K562 (cell line): ENCODE data around the gene NUTF2. TPM values are rescaled to one million over a fixed set of nuclear protein-coding genes. Genes with fewer than 3 reads are reported as not detected.

ENCODE experiments used
- ARID4B ChIP-seq: sonication (generic); formaldehyde crosslinking; IDR thresholded peaks from 2 replicates; pipeline ENCODE4 v1.8.0; 2022; ENCODE audit warnings: mild to moderate bottlenecking, missing genetic modification reagents
- CTBP1 ChIP-seq: fragments of 450-650 bp; IDR thresholded peaks from 2 replicates; pipeline ENCODE4 v1.6.1; 2016; ENCODE audit warnings: borderline replicate concordance
- FOXP1 ChIP-seq: sonication (generic); formaldehyde crosslinking; IDR thresholded peaks from 2 replicates; pipeline ENCODE4 v1.8.0; 2022; ENCODE audit warnings: mild to moderate bottlenecking, missing genetic modification reagents
- TCF7 ChIP-seq: sonication (generic); IDR thresholded peaks from 2 replicates; pipeline ENCODE4 v1.6.1; 2016; ENCODE audit warnings: antibody characterized with exemption, borderline replicate concordance
- polyA plus RNA-seq, 8 experiments: library from polyadenylated mRNA; depleted of rRNA in 4 of 8; stranded (reverse) in 5 of 8; unstranded in 3 of 8; fragments of >200 nt; fragmentation: Nextera tagmentation in 2 of 8; fragmentation: Illumina TruSeq in 1 of 8; extraction: Ambion mirVana in 2 of 8; extraction: Trizol in 1 of 8; gene quantifications; 2 replicates each; pipeline versions ENCODE4 v1.2.1 to v1.2.3, GENCODE V29; 2011 to 2014; ENCODE audit warnings: inconsistent platforms in 1 of 8, missing spikeins in 1 of 8
- total RNA-seq, 7 experiments: library from RNA; depleted of rRNA in 6 of 7; stranded (reverse); fragments of >200 nt in 6 of 7; fragmentation: Illumina TruSeq in 2 of 7; extraction: Trizol in 2 of 7; gene quantifications; 2 replicates each; pipeline versions ENCODE4 v1.2.1 to v1.2.3, GENCODE V29; 2011 to 2021; ENCODE audit warnings: low replicate concordance in 1 of 7

NUTF2 gene
- total and polyA plus RNA-seq, 9 of the 15 experiments (the other 6 are each of a cell fraction or from before 2014, with no cell fraction given) = 106 to 248 (median 147) TPM

DNA sequence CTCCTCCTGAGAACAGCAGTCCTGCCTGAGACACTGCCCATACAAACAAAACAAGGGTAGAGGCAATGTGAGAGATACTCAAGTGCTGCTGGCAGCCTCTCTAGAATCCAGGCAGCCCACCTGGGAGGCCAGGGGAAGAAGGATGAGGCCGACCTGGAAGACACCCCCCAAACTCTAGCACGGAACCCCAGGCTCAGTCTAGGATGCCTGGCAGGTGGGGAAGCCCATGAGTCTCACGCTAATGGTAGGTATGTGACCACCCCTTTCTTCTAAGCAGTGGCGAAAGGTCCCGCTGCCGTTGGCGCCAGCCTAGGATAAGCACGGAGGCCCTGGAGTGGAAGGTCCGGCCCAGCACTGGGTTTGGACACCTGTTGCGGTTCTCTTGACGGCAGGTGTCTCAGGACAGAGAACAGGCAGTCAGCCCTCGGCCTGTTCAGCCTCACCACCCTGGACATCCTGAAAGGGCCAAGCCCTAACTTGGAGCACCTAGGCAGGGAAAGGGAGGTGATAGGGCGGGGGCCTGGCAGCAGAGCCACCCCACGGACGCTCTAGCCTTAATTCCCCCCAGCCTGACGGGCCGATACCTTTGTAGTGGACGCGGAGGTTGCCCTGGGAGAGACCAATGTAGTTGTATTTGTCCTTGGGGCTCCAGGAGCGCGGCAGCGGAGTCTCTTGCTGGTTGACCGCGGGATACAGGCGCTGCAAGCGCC lies 40.9 kb upstream of the NUTF2 start (continued):
- TF ChIP-seq ARID4B (CRISPR knock-in tag) = peak; percentile 0; the same call in 1 of the 2 replicates
- TF ChIP-seq CTBP1 = 0 out of 2 replicates have a peak, but pooled peaks have one; percentile 27
- peak; percentile 24; the same call in 1 of the 2 replicates for TF ChIP-seq FOXP1
- TF ChIP-seq TCF7 = 0 out of 2 replicates have a peak, but pooled peaks have one; percentile 40
- TF ChIP-seq, all 486 proteins: peak for 19
